Neural cell (in vitro differentiated cells): ENCODE measurements around the gene ZFP36.
A peak's percentile ranks its signal among the peaks of the same experiment; 100 is the strongest.

Experiments used
- CTCF ChIP-seq: fragments of 450-650 bp; IDR thresholded peaks from 2 replicates; pipeline ENCODE4 v1.5.1; 2014; ENCODE audit warnings: antibody characterized with exemption, mild to moderate bottlenecking, moderate library complexity; ENCODE audit not compliant: poor library complexity, severe bottlenecking
- EZH2 ChIP-seq: fragments of 200-600, 300-800 bp; shearing (Covaris generic), sonication (generic); IDR thresholded peaks from 2 replicates; pipeline ENCODE4 v1.6.1; 2014; ENCODE audit warnings: antibody characterized with exemption, low read length, borderline replicate concordance, mild to moderate bottlenecking; ENCODE audit not compliant: insufficient read depth, poor library complexity, severe bottlenecking
- POLR2AphosphoS5 ChIP-seq: IDR thresholded peaks from 2 replicates; pipeline ENCODE4 v1.6.1; 2012
- RAD21 ChIP-seq: fragments of 450-650 bp; conservative IDR thresholded peaks from 2 replicates; pipeline ENCODE4 v1.6.1; 2014; ENCODE audit warnings: antibody characterized with exemption, mild to moderate bottlenecking, moderate library complexity
- REST ChIP-seq: IDR thresholded peaks from 2 replicates; pipeline ENCODE4 v1.6.1; 2012; ENCODE audit warnings: borderline replicate concordance
- TAF1 ChIP-seq: IDR thresholded peaks from 2 replicates; pipeline ENCODE4 v1.6.1; 2012; ENCODE audit warnings: low read depth

GRCh38 chr19:39390751-39391437, 15.8 kb upstream of the ZFP36 start, which contains the start of the genes MED29 and PAF1:
- TF ChIP-seq CTCF = peak; percentile 73
- TF ChIP-seq REST = no peak
- peak; percentile 46 for TF ChIP-seq RAD21
- peak; percentile 94 for TF ChIP-seq TAF1
- no peak for TF ChIP-seq EZH2
- TF ChIP-seq POLR2AphosphoS5 = peak; percentile 89
